Measurements from ENCODE around the gene PDE3B. TPM values are rescaled to one million over a fixed set of nuclear protein-coding genes. Genes with fewer than 3 reads are reported as not detected.

PDE3B gene
- total and polyA plus RNA-seq, 2 of the 8 experiments (the other 6 are each of a cell fraction or from before 2014, with no cell fraction given), result 2.7 to 10.9 TPM

- TF ChIP-seq CHD7 (IDR thresholded peaks at IDR 0.05; ENCODE audit: insufficient replicate concordance, low read length), result no peak
- TF ChIP-seq, protein P1, sequence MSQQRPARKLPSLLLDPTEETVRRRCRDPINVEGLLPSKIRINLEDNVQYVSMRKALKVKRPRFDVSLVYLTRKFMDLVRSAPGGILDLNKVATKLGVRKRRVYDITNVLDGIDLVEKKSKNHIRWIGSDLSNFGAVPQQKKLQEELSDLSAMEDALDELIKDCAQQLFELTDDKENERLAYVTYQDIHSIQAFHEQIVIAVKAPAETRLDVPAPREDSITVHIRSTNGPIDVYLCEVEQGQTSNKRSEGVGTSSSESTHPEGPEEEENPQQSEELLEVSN (IDR thresholded peaks at IDR 0.05), result no peak
- no peak for TF ChIP-seq CBX8 (IDR thresholded peaks at IDR 0.05; ENCODE audit: borderline replicate concordance, low read depth, low read length)
Observed at GRCh38 chr11:14755140-14755539, 111.5 kb downstream of the PDE3B start (continued).

All from H1 (cell line).